MCF 10A (cell line): Measurements from ENCODE around the gene MEF2D. TPM values are rescaled to one million over a fixed set of nuclear protein-coding genes. Genes with fewer than 3 reads are reported as not detected.
A peak's percentile ranks its signal among the peaks of the same experiment; 100 is the strongest.

ENCODE experiments used
- BruUV-seq: library from RNA; stranded (reverse); fragments of 400-500 nt; replicated peaks from 2 replicates; lab custom pipeline; 2021; lab: Mats Ljungman, UMichigan
- CTCF ChIA-PET: fragments of 300-600 bp; sonication (Branson Sonifier 250); formaldehyde crosslinking; extraction: SDS; loops from one replicate; lab custom pipeline; 2021; ENCODE audit warnings: antibody characterized with exemption, inconsistent platforms; lab: Yijun Ruan, JAX
- POLR2A ChIA-PET: fragments of 300-600, 350-650 bp; sonication (Branson Sonifier 250); formaldehyde crosslinking; extraction: SDS; loops from one replicate; lab custom pipeline; 2020; ENCODE audit warnings: antibody characterized with exemption, inconsistent platforms; lab: Yijun Ruan, JAX
- DNase-seq: peaks from one replicate; pipeline ENCODE4 v3.0.0-alpha.2; 2018; ENCODE audit not compliant: unreplicated experiment
- H3K27ac Mint-ChIP-seq: one replicate; pipeline ENCODE4 v1.8.0; 2022; ENCODE audit warnings: mild to moderate bottlenecking, low read depth, mixed read lengths; ENCODE audit not compliant: unreplicated experiment
- H3K27me3 Mint-ChIP-seq: one replicate; pipeline ENCODE4 v1.8.0; 2022; ENCODE audit warnings: mixed read lengths; ENCODE audit not compliant: insufficient read depth, unreplicated experiment
- H3K36me3 Mint-ChIP-seq: one replicate; pipeline ENCODE4 v1.8.0; 2022; ENCODE audit warnings: mild to moderate bottlenecking, moderate library complexity, mixed read lengths; ENCODE audit not compliant: insufficient read depth, unreplicated experiment
- H3K4me1 Mint-ChIP-seq: one replicate; pipeline ENCODE4 v1.8.0; 2022; ENCODE audit warnings: mixed read lengths; ENCODE audit not compliant: insufficient read depth, unreplicated experiment
- H3K4me3 Mint-ChIP-seq: one replicate; pipeline ENCODE4 v1.8.0; 2022; ENCODE audit warnings: mild to moderate bottlenecking, moderate library complexity, mixed read lengths; ENCODE audit not compliant: unreplicated experiment
- H3K9me3 Mint-ChIP-seq: one replicate; pipeline ENCODE4 v1.8.0; 2022; ENCODE audit warnings: mixed read lengths; ENCODE audit not compliant: unreplicated experiment
- CTCF ChIP-seq: fragments of 200-600 bp; IDR thresholded peaks from one replicate; pipeline ENCODE4 v1.8.0; 2022; ENCODE audit warnings: antibody characterized with exemption, mild to moderate bottlenecking; ENCODE audit not compliant: unreplicated experiment
- intact Hi-C: fragments of 100-400 bp; cut with micrococcal nuclease; formaldehyde crosslinking; loops from 2 replicates; pipeline ENCODE4 v1.14.1; 2022
- total RNA-seq: library from RNA; stranded (reverse); gene quantifications from 2 replicates; pipeline ENCODE4 v1.2.3, GENCODE V29; 2022

Gene MEF2D
- total RNA-seq, 1 experiment from 2014 or later, result 113 TPM

- no peak for TF ChIP-seq CTCF
- intact Hi-C loops, result no loop called here
- Mint-ChIP-seq H3K9me3 (no peaks in the 10 kb centered on the region), H3K27ac (no peak overlapping the region), H3K36me3 (peaks cover 12% of the 10 kb centered on the region), H3K4me3 (no peak overlapping the region), H3K4me1 (peaks cover 5% of the 10 kb centered on the region), H3K27me3 (peaks cover 90% of the 10 kb centered on the region)
- BruUV-seq, result no TSS peak
- CTCF ChIA-PET, result interaction anchor here (0.6 to 7.9 kb wide), 5 partner anchors 23 to 185 kb away, joined by 3 to 56 read pairs (median 5); no protein-coding TSS in a partner anchor
- peak; percentile 59 for DNase-seq
- POLR2A ChIA-PET, result interaction anchor here (0.7 kb wide), 1 partner anchor 198 kb away, joined by 3 read pairs; no protein-coding TSS in a partner anchor
Observed at GRCh38 chr1:156422602-156423091, 77.9 kb downstream of the MEF2D start.

DNA sequence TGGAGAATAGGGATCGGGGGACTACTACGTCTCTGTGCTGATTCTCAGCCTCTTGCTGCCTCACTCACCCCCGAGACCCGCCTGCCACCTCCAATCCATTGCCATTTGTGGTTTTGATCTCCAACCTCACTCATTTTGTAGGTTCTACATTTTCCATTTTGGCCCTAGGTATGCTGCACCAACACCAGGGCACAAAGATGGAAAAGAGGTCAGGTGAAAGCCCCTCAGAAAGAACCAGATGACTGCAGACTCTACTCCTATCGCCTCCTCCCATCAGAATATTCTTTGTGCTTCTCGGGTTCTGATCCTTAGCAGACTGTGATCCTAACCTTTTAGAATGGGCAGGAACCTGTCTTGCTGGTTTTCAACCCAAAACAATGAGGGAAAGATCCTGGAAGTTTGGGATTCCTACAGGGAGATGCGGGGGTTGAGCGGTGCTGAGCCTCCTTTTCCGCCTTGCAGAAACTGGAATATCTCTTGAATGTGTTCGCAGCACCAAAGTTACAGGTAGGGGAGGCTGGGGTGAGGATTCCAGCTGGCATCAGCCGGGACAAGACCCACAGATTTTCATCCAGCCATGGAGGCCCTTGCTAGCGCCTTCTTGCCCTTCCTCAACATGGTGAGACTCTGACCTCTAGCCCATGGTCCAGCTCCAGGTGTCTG, 78.5 kb downstream of the MEF2D start:
- intact Hi-C loops, result no loop called here
- Mint-ChIP-seq H3K4me1 (peaks cover 5% of the 10 kb centered on the region), H3K4me3 (peak overlapping the region; percentile 71), H3K27me3 (peaks cover 90% of the 10 kb centered on the region), H3K36me3 (peaks cover 12% of the 10 kb centered on the region), H3K27ac (no peak overlapping the region), H3K9me3 (no peaks in the 10 kb centered on the region)
- ChIA-PET CTCF (interaction anchor here (0.5 to 7.9 kb wide), 7 partner anchors 24 to 54 kb away, joined by 3 to 56 read pairs (median 5); no protein-coding TSS in a partner anchor), POLR2A (interaction anchor here (0.7 kb wide), 1 partner anchor 198 kb away, joined by 3 read pairs; no protein-coding TSS in a partner anchor)
- TF ChIP-seq CTCF, result no peak
- no peak for DNase-seq
- no TSS peak for BruUV-seq

- Mint-ChIP-seq H3K4me1 (peaks cover 5% of the 10 kb centered on the region), H3K36me3 (peaks cover 12% of the 10 kb centered on the region), H3K4me3 (peak overlapping the region; percentile 71), H3K27ac (no peak overlapping the region), H3K9me3 (no peaks in the 10 kb centered on the region), H3K27me3 (peaks cover 90% of the 10 kb centered on the region)
- peak; percentile 93 for DNase-seq
- no TSS peak for BruUV-seq
- POLR2A ChIA-PET, result no interaction called here
- CTCF ChIA-PET, result interaction anchor here (0.5 to 7.9 kb wide), 4 partner anchors 24 to 49 kb away, joined by 3 to 56 read pairs (median 4); no protein-coding TSS in a partner anchor
- intact Hi-C loops, result no loop called here
- no peak for TF ChIP-seq CTCF
Observed at GRCh38 chr1:156421062-156421938, 79.3 kb downstream of the MEF2D start.
